HG03378 (cell line): ENCODE measurements around the gene CSK.

Experiments used
- ATAC-seq: cut with Tn5 transposase; IDR thresholded peaks from one replicate; pipeline ENCODE4 v1.9.1; 2021; ENCODE audit warnings: mild to moderate bottlenecking, moderate library complexity; ENCODE audit not compliant: unreplicated experiment

Gene CSK

DNA sequence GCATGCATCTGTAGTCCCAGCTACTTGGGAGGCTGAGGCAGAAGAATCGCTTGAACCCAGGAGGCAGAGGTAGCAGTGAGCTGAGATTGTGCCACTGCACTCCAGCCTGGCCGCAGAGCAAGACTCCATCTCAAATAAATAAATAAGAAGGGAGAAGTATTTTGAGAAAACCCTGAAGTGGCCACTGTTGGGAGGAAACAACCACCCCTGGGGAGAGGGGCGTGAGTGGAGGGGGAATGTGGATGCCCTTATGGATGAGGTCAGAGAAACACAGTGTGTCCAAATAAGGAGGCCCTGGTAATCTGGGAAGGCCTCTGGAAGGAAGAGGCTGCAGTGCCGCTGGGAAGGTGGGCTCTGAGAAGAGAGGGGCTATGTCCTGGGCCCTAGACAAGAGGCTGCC lies 40.4 kb downstream of the CSK start:
- no peak for ATAC-seq

DNA sequence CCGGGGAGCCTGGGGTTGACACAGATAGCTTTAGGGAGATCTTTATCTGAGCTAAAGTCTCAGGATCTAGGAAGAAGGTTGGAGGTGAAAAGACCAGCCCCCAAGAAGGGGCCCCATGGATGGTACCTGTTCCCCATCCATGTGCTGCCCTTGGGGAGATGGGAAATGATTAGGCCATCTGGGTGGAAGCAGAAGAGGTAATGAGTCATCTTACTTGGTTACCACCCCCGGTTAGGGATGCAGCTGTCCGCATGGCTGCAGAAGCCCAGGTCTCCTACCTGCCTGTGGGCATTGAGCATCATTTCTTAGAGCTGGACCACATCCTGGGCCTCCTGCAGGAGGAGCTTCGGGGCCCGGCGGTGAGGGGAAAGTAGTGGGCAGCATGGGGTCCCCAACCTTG lies 41.4 kb downstream of the CSK start:
- no peak for ATAC-seq

- no peak for ATAC-seq
Observed at GRCh38 chr15:74824976-74825375, 43.1 kb downstream of the CSK start.

DNA sequence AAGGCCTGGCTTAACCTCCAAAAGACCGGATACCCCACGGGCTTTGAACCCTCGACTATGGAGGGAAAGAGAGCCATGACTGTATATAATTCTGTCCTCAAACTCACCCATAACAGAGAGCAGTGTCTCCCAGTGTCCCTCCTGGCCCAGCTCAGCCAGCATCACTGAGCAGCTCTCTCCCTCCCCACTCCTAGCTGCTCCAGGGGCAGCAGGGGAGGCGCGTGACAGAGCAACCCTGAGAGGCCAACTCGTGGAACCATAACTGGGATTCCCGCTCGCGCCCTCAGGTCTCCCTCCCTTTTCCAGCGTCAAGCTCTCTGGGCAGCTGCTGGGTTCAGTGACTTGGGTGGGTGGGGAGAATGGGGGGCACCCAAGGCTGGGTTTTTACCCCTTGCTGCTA lies 44.0 kb downstream of the CSK start:
- no peak for ATAC-seq

- no peak for ATAC-seq
Observed at GRCh38 chr15:74826364-74826819, 44.5 kb downstream of the CSK start, which contains the start of gene CPLX3. Gene CPLX3, plus strand, starts transcription at chr15:74826627. Its CDS starts 77 bp downstream, at chr15:74826704.

- ATAC-seq: no peak
Observed at GRCh38 chr15:74826921-74827320, 45.0 kb downstream of the CSK start.

DNA sequence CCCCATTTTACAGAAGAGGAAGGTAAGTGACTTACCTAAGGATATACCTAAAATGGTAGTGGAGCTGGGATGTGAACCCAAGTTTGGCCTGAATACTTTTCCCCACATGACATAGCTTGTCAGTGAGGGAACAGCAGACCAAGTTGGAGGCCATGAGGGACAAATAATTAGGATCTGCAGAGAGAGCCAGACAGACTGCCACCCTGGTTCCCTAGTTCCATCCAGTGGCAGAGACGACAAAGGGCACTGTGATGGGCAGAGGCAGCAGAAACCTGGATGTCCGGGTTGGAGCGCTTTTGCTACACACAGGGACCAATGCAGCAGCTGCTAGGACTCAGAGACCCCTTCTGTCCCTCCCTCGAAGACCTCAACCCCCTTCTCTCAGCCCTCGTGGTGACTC lies 45.7 kb downstream of the CSK start:
- no peak for ATAC-seq

DNA sequence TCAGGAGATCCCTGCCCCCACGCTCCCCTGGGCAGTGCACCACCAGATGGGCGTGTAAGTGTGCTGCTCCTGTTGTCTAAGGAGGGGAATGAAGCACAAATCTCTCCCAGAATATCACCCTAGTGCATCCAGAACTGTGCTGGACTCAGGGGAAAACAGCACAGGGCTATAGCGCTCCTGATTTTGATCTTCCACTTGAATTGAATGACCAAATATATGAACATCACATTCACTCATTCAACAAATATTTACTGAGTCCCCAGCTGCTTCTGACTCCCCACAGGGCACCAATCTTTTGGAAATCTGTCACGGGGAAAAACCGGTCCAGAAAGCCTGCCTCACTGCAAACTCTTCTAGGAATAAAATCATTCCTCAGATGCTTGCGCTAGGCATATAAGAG lies 47.0 kb downstream of the CSK start:
- ATAC-seq: no peak

- ATAC-seq: no peak
Observed at GRCh38 chr15:74829486-74829885, 47.6 kb downstream of the CSK start.

DNA sequence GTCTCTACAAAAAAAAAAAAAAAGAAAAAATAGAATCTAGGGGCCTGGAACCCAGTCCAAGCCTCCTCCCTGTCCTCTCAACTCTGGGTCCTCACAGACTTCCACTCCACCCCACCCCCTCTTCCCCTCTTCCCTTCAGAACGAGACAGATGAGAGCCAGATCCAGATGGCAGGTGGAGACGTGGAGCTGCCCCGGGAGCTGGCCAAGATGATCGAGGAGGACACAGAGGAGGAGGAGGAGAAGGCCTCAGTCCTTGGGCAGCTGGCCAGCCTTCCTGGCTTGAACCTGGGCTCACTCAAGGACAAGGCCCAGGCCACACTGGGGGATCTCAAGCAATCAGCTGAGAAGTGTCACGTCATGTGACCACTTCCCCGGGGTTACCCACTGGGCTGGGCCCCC lies 48.1 kb downstream of the CSK start:
- ATAC-seq: no peak

DNA sequence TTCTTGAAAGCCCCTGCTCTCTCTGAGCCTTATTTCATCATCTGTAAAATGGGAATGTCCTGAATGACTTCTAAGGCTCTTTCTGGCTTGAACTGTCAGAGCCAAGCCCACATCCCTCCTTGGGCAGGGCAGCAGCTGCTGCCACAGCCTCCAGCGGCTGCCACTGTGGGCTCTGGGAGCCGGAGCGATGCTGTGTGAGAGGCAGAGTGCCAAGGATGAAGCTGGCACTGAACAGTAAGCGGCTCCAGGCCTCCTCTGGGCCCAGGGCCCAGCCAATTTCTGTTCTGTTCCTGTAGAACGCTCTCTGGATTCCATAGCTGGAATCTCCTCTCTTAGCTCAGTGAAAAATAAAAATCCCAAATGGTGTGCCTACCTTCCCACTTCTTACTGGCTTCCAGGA lies 49.0 kb downstream of the CSK start:
- no peak for ATAC-seq

DNA sequence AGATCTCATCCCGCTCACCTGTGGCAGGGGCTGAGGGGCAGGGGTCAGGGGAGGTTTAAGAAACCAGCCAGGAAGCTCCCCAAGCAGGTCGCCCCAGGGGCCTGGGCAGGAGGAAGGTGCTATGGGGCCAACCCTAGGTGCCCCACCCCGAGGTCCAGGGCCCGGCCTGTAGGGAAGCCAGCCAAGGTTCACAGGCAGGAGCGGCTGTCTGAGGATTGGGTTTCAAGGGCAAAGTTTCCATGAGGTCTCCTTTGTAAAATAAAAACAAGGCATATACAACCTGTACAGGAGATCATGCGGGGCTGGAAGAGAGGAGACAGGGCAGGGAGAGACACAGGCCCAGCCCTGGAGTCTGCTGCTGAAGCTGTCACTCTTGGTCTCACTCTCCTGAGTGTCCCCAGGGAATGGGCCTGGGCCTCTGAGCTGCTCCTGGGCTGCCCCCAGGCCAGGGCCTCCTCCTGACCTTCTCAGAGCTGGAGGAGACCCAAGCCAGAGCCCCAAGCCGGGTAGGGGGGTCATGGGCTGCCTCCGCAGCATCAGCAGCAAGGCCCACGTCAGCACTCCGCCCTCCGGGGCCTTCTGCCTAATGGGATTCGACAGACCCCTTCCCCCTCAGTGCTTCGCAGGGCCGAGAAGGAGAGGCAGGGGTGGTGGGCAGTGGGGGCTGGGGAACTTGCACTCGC lies 50.1 kb downstream of the CSK start:
- no peak for ATAC-seq

- no peak for ATAC-seq
Observed at GRCh38 chr15:74832826-74833225, 50.9 kb downstream of the CSK start.

GRCh38 chr15:74833376-74834107 lies 51.7 kb downstream of the CSK start:
- ATAC-seq: no peak

- no peak for ATAC-seq
Observed at GRCh38 chr15:74835312-74835823, 53.5 kb downstream of the CSK start.

- ATAC-seq: no peak
Observed at GRCh38 chr15:74836846-74837245, 55.0 kb downstream of the CSK start.

DNA sequence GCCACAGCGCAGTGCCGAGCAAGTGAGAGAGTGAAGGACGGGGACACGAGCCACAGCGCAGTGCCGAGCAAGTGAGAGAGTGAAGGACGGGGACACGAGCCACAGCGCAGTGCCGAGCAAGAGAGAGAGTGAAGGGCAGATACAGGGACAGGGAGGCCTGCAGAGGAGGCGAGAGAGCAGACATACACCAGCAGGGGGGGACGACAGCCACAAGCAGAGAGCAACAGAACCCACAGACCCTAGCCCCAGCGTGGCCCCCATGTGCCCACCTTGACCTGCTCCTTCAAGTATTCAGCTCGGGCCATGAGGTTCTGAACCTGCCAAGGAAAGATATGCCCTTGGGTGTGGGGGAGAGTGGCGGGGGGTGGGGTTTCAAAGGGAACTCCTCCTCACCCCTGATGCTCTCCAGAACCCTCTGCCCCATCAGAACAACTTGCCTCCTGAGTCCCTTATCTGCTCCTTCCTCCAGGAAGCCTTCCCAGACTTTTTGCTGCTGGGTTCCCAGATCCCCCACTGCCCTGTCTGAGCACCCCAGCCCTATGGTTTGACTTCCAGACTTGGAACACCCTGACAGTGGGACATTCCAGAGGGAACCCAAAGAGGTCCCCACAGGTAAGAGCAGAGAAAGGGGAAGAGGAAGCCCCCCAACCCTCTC lies 55.7 kb downstream of the CSK start:
- ATAC-seq: no peak

DNA sequence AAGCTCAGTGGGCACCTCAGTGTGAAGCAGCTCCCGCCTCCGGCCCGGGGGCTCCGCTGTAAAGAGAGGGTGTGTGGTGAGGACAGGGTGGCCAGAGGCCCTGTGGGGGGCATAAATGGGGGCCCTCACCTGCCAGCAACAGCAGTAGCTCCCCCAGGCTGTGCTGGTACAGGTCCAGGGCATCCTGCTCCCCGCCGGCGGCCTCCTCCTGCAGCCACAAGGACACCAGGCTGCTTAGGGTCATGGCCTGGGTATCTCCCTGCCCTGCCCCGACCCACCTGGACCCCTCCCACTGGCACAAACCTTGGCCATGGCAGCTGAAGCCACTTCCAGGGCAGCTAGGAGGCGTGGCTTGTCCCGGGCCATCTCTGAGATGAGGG lies 56.2 kb downstream of the CSK start:
- ATAC-seq: no peak

- no peak for ATAC-seq
Observed at GRCh38 chr15:74838746-74839525, 57.1 kb downstream of the CSK start.

- no peak for ATAC-seq
Observed at GRCh38 chr15:74839526-74840395, 57.9 kb downstream of the CSK start.
